HG03575 (cell line): ENCODE measurements around the gene TMEM45A.
A peak's percentile ranks its signal among the peaks of the same experiment; 100 is the strongest.
"Not testable (repeated sequence)": the region's sequence is repeated elsewhere in the genome, so short reads cannot be mapped to it uniquely, and the experiment has no call there.

Experiments used
- ATAC-seq: cut with Tn5 transposase; IDR thresholded peaks from one replicate; pipeline ENCODE4 v1.9.1; 2021; ENCODE audit not compliant: unreplicated experiment, insufficient number of reproducible peaks, low FRiP score; ENCODE audit errors: extremely low read depth

TMEM45A gene, protein sequence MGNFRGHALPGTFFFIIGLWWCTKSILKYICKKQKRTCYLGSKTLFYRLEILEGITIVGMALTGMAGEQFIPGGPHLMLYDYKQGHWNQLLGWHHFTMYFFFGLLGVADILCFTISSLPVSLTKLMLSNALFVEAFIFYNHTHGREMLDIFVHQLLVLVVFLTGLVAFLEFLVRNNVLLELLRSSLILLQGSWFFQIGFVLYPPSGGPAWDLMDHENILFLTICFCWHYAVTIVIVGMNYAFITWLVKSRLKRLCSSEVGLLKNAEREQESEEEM

GRCh38 chr3:100492059-100493006 is at the start of gene TMEM45A:
TSS of gene TMEM45A (plus strand) at chr3:100492619. CDS start at chr3:100555212, 62,593 bp downstream.
- peak; percentile 77 for ATAC-seq

DNA sequence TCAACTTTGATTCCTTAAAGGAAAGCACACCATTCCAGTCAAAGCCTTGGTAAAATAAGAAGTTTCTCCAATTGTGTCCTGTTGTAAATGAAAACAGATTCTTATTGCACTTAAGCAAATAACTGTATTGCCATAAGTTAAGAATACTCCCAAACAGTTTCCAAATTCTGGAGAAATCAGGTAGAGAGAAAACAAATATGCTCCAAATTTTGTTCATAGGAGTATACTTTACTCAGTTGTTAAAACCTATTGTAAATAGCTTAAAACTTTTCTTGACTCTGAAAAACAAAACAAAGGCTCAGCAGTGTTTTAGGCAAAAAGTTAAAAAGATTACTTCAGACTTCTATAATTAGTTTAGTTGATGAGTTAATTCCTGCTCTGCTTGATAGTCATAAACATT is 48.7 kb upstream of the TMEM45A start:
- no peak for ATAC-seq

GRCh38 chr3:100447067-100447466 is 45.4 kb upstream of the TMEM45A start:
- not testable (repeated sequence) for ATAC-seq

DNA sequence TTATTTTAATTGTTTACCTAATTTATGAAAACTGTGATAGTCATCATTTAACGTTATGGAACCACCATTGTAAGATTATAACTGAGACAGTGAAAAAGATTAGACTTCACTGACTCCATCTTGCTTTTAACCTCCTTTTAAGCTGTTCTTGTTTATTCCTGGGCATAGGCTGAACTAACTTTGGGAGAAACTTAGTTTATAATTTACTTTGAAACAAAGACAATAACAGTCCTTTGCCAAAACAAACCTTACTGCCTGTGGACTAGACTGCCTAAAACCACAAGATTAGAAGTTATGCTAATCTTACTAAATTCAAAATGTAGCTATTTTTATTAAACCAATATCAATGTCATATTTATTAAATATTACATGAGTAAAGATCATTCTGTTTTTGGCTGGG is 44.3 kb upstream of the TMEM45A start:
- no peak for ATAC-seq

DNA sequence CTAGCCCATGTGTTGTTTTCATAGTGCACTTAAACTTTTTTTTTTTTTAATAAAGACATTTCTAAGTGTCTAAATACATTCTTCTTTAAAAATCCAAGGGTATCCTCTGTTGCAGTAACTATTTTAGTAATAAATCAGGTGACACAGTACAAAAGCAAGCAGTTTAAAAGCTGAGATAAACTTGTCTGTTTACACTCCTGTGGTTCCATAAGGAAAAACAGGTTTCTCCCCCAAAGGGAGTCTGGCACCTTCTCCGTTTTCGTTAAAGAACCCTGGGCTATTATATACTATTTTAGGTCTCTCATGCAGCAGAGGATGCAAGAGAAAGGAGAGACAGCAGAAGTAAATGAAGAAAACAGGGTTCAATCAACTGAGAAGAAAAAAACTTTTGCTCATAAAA is 43.2 kb upstream of the TMEM45A start:
- ATAC-seq = no peak

- ATAC-seq = no peak
Measured at GRCh38 chr3:100454677-100455076, 37.7 kb upstream of the TMEM45A start.

DNA sequence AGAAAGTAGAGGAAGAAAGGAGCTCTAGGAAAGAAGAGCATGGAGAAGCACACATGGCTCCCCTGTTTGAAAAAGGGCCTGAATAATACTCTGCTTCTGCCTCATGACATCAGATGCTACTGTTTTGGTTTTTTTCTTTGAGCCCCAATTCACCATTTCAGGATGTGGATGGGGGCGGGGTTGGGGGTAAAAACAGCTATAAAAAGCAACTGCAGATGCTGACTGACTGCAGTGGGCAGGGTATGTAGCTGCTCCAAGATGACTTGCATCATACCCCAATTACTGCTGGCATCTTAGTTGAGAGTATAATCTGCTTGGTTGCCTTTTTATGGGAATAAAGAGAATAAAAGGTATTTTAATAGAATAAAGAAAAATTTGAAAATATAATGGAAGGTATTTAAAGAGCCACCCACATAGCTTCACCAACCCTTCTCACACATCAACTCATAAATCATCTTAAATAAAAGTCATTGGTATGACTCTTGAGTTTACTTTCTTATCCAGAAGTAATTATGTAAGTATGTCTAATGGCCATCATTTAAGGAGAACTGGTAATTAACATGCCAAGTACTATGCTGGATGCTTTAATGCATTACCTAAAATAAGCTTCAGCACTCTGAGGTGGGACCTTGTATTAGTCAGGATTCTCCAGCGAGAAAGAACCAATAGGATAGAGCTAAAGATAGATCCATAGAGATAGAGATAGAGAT is 36.4 kb upstream of the TMEM45A start:
- no peak for ATAC-seq

DNA sequence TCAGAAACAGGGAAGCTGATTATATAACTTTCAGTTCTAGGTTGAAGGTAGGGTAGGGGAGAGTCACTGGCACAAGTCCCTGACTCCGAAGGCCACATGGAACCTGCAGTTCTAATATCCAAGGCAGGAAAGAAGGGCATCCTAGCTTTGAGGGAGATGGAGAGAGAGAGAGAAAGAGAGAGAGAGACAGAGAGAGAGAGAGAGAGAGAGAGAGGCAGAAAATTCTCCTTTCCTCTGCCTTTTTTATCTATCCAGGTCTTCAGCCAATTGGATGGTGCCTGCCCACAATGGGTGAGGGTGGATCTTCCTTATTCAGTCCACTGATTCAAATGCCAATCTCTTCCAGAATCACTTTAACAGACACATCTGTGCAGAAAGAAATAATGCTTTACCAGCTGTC is 35.7 kb upstream of the TMEM45A start:
- no peak for ATAC-seq

DNA sequence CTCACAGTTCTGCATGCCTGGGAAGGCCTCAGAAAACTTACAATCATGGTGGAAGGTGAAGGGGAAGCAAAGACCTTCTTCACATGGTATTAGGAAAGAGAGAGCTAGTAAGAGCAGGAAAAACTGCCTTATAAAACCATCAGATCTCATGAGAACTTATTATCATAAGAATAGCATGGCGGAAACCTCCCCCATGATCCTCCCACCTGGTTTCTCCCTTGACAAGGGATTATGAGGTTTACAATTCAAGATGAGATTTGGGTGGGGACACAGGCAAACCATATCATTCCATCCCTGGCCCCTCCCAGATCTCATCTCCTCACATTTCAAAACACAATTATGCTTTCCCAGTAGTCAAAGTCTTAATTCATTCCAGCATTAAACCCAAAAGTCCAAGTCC is 34.6 kb upstream of the TMEM45A start:
- ATAC-seq = no peak

DNA sequence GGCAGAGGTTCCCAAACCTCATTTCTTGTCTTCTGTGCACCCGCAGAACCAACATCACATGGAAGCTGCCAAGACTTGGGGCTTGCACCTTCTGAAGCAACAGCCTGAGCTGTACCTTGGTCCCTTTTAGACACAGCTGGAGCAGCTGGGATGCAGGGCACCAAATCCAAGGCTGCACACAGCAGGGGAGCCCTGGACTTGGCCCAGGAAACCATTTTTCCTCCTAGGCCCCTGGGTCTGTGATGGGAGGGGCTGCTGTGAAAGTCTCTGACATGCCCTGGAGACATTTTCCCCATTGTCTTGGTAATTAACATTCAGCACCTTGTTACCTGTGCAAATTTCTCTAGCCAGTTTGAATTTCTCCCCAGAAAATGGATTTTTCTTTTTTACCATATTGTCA is 33.6 kb upstream of the TMEM45A start:
- ATAC-seq = no peak

- peak; percentile 84 for ATAC-seq
Measured at GRCh38 chr3:100463002-100463401, 29.4 kb upstream of the TMEM45A start.

GRCh38 chr3:100463646-100464155 is 28.7 kb upstream of the TMEM45A start:
- ATAC-seq = no peak

GRCh38 chr3:100465892-100466777 is 26.3 kb upstream of the TMEM45A start:
- ATAC-seq = no peak

DNA sequence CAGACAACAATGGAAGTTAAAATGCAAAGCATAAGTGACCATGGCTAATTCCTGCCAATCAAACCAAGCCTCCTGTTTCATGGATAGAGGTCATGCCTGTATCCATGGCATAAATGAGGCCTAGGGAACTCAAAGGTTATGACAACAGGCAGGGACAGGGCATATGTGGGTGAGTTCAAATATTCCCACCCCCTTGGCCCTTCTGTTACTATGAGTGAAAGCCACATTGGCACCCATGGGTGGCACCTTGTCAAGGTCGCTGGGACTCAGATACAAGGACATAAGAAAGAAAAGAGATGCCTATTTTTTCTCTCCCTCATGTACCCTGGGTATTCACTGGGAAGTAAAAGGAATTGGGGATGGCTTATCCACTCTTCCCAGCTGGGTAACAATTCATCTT is 25.3 kb upstream of the TMEM45A start:
- no peak for ATAC-seq

DNA sequence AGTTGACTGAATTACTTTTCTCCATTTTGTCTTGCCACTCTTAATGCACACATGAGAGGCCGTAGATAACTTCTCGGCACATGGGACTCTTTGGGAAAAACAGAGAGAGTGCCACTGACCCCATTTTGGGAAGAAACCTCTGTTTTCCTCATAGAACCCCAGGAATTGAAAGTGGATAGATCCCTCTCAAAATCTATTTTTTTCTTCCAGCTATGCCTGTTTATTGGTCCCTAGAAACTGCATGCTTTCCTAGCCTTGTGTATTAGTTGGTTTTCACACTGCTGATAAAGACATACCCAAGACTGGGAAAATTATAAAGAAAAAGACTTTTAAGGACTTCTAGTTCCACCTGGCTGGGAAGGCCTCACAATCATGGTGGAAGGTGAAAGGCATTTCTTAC is 23.7 kb upstream of the TMEM45A start:
- ATAC-seq = no peak

DNA sequence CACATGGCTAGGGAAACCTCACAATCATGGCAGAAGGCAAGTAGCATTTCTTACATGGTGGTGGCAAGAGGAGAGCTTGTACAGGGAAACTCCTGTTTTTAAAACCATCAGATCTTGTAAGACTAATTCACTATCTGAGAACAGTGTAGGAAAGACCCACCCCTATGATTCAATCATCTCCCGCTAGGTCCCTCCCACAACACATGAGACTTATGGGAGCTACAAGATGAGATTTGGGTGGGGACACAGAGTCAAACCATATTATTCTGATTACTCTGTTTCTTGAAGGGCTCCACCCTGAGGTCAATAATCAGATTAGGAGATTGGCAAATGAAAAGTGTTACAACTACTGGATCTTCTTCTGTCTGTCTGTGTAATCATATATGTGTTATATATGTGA is 21.5 kb upstream of the TMEM45A start:
- ATAC-seq = no peak

- ATAC-seq = no peak
Measured at GRCh38 chr3:100471444-100471843, 21.0 kb upstream of the TMEM45A start.

- ATAC-seq = not testable (repeated sequence)
Measured at GRCh38 chr3:100477851-100478360, 14.5 kb upstream of the TMEM45A start.
